Activated CD4-positive, alpha-beta memory T cell treated with anti-CD3 and anti-CD28 coated beads for 36 hours (primary cell): ENCODE measurements around the gene PBOV1. TPM values are rescaled to one million over a fixed set of nuclear protein-coding genes. Genes with fewer than 3 reads are reported as not detected.

Source experiments
- CTCF ChIA-PET: fragments of 350-600 bp; sonication (Branson Sonifier 250); formaldehyde crosslinking; loops from one replicate; lab custom pipeline; 2021; ENCODE audit warnings: antibody characterized with exemption, inconsistent platforms; lab: Charles Lee
- POLR2A ChIA-PET: fragments of 350-600 bp; sonication (Branson Sonifier 250); formaldehyde crosslinking; loops from one replicate; lab custom pipeline; 2021; ENCODE audit warnings: antibody characterized with exemption; lab: Charles Lee
- DNase-seq: peaks from one replicate; pipeline ENCODE4 v3.0.0-alpha.2; 2020
- H3K27ac Mint-ChIP-seq: one replicate; pipeline ENCODE4 v1.8.0; 2021; ENCODE audit warnings: mixed read lengths
- H3K27me3 Mint-ChIP-seq: one replicate; pipeline ENCODE4 v1.8.0; 2021; ENCODE audit warnings: mixed read lengths
- H3K36me3 Mint-ChIP-seq: one replicate; pipeline ENCODE4 v1.8.0; 2021; ENCODE audit warnings: mixed read lengths
- H3K4me1 Mint-ChIP-seq: one replicate; pipeline ENCODE4 v1.8.0; 2021; ENCODE audit warnings: low read depth, mixed read lengths
- H3K4me3 Mint-ChIP-seq: one replicate; pipeline ENCODE4 v1.8.0; 2021; ENCODE audit warnings: mild to moderate bottlenecking, mixed read lengths
- H3K9me3 Mint-ChIP-seq: one replicate; pipeline ENCODE4 v1.8.0; 2021; ENCODE audit warnings: mixed read lengths
- intact Hi-C: fragments of 100-400 bp; cut with micrococcal nuclease; formaldehyde crosslinking; loops from one replicate; pipeline ENCODE4 v1.15.1; 2023
- total RNA-seq, 2 experiments: library from RNA; stranded (reverse); gene quantifications; one replicate each; pipeline ENCODE4 v1.2.3, GENCODE V29; 2021

The PBOV1 gene
- total RNA-seq, 2 experiments from 2014 or later, result not detected

- no peak overlapping the region for H3K27ac Mint-ChIP-seq
- no peak overlapping the region for H3K4me3 Mint-ChIP-seq
These were observed 16.9 kb upstream of the PBOV1 start for GRCh38 chr6:138235205-138235604.

DNA sequence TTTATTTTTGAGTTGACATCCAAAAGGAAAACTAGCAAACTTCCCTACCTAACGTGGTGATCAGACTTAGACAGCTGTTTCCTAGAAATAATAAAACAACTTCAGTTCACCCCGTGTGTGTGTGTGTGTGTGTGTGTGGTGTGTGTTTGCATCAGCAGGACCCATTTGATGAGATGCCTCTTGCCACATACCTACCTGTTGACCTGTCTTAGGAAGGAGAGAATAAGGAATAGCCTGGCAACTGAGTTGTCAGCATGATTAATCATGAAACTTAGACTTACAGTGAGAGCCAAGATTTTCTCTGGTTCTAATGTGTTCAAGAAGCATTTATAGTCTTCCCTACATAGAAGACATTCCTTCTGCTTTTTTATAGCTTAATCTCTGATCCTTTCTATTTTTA is 16.1 kb upstream of the PBOV1 start:
- Mint-ChIP-seq H3K36me3 (no peaks in the 10 kb centered on the region), H3K4me1 (no peaks in the 10 kb centered on the region), H3K27me3 (peaks cover 3% of the 10 kb centered on the region), H3K27ac (no peak overlapping the region), H3K4me3 (no peak overlapping the region), H3K9me3 (no peaks in the 10 kb centered on the region)
- intact Hi-C loops, result no loop called here
- ChIA-PET POLR2A (no interaction called here), CTCF (no interaction called here)
- no peak for DNase-seq

More at GRCh38 chr6:138235205-138235604, 16.9 kb upstream of the PBOV1 start:
- intact Hi-C loops, result no loop called here
- Mint-ChIP-seq H3K27me3 (peaks cover 3% of the 10 kb centered on the region), H3K36me3 (no peaks in the 10 kb centered on the region), H3K4me1 (no peaks in the 10 kb centered on the region), H3K9me3 (no peaks in the 10 kb centered on the region)
- POLR2A ChIA-PET, result no interaction called here
- CTCF ChIA-PET, result no interaction called here
- no peak for DNase-seq

- no peak overlapping the region for H3K4me3 Mint-ChIP-seq
- no peaks in the 10 kb centered on the region for H3K9me3 Mint-ChIP-seq
- no peak for DNase-seq
- no peak overlapping the region for H3K27ac Mint-ChIP-seq
- intact Hi-C loops, result no loop called here
- peaks cover 5% of the 10 kb centered on the region for H3K27me3 Mint-ChIP-seq
- H3K4me1 Mint-ChIP-seq, result no peaks in the 10 kb centered on the region
- CTCF ChIA-PET, result no interaction called here
- POLR2A ChIA-PET, result no interaction called here
- no peaks in the 10 kb centered on the region for H3K36me3 Mint-ChIP-seq
These were observed 13.1 kb upstream of the PBOV1 start for GRCh38 chr6:138231381-138231886.

- CTCF ChIA-PET, result no interaction called here
- Mint-ChIP-seq H3K27ac (no peak overlapping the region), H3K9me3 (no peaks in the 10 kb centered on the region), H3K36me3 (no peaks in the 10 kb centered on the region), H3K4me1 (no peaks in the 10 kb centered on the region), H3K27me3 (peaks cover 5% of the 10 kb centered on the region), H3K4me3 (no peak overlapping the region)
- POLR2A ChIA-PET, result no interaction called here
- no peak for DNase-seq
- intact Hi-C loops, result no loop called here
These were observed 12.6 kb upstream of the PBOV1 start for GRCh38 chr6:138230759-138231380.

DNA sequence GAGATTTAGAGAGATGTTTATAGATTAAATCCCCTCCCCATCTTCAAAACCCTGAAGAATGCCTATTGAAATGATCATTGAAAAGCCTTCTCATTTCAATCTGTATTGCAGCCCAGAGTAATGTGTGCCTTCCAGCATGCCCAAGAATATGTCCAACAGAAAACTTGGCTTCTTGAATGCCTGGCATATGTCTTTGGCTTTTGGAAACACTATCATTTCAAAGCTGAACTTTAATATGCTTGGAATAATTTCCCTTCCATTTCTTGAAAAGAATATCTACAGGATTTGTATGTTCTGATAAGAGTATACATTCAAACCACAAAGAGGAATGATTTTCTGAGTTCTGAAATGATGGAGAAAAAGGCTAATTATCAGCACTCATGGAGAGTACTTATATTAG is 11.9 kb upstream of the PBOV1 start:
- ChIA-PET CTCF (no interaction called here), POLR2A (no interaction called here)
- Mint-ChIP-seq H3K9me3 (no peaks in the 10 kb centered on the region), H3K36me3 (no peaks in the 10 kb centered on the region), H3K4me1 (no peaks in the 10 kb centered on the region), H3K27me3 (peaks cover 5% of the 10 kb centered on the region), H3K4me3 (no peak overlapping the region), H3K27ac (no peak overlapping the region)
- intact Hi-C loops, result no loop called here
- DNase-seq, result no peak

GRCh38 chr6:138229663-138230179 is 11.4 kb upstream of the PBOV1 start:
- Mint-ChIP-seq H3K27ac (no peak overlapping the region), H3K27me3 (peaks cover 5% of the 10 kb centered on the region), H3K36me3 (no peaks in the 10 kb centered on the region), H3K4me1 (no peaks in the 10 kb centered on the region), H3K9me3 (no peaks in the 10 kb centered on the region), H3K4me3 (no peak overlapping the region)
- intact Hi-C loops, result no loop called here
- CTCF ChIA-PET, result no interaction called here
- POLR2A ChIA-PET, result no interaction called here
- DNase-seq, result no peak

DNA sequence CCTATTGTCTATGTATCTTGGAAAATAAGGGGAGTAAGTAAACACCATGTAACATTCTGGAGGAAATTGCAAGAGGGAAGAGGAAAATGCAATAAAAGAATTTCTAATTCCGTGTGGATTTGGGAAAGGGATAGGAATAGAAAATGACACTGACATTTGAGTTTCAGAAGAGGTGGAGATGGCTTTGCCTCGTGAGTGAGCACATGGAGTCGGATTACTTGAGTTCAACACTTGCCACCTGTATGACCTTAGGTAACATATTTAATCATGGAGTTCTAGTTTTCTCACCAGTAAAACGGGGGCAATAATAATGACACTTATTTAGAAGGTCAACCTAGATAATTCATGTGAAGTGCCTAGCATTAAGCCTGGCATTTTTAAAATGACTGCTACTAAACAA is 10.8 kb upstream of the PBOV1 start:
- no peak overlapping the region for H3K27ac Mint-ChIP-seq
- H3K27me3 Mint-ChIP-seq, result peaks cover 3% of the 10 kb centered on the region
- ChIA-PET CTCF (no interaction called here), POLR2A (no interaction called here)
- no peaks in the 10 kb centered on the region for H3K9me3 Mint-ChIP-seq
- intact Hi-C loops, result no loop called here
- DNase-seq, result no peak
- no peaks in the 10 kb centered on the region for H3K4me1 Mint-ChIP-seq
- H3K4me3 Mint-ChIP-seq, result no peak overlapping the region
- H3K36me3 Mint-ChIP-seq, result no peaks in the 10 kb centered on the region

DNA sequence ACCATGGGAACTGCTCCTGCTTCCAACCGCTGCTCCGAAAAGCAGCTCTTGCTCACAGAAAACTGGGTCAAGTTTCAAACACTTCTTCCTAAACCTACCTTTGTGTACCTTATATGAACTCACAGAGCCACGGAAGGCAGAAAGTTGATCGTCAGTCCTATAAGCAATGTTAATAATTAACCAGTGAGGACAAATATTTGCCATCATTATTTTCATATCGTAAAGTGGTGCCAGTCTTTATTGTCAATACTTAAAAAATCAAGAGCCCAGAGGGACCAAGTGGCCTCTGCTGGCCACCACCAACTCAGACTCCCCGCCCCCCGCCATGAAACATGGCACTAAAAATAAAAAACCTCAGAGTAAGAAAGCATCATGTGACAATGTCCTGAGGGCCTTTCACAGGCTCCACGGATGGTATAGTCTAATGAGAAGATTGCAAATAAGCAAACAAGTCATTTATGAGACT is 9.1 kb upstream of the PBOV1 start:
- no peak overlapping the region for H3K4me3 Mint-ChIP-seq

DNA sequence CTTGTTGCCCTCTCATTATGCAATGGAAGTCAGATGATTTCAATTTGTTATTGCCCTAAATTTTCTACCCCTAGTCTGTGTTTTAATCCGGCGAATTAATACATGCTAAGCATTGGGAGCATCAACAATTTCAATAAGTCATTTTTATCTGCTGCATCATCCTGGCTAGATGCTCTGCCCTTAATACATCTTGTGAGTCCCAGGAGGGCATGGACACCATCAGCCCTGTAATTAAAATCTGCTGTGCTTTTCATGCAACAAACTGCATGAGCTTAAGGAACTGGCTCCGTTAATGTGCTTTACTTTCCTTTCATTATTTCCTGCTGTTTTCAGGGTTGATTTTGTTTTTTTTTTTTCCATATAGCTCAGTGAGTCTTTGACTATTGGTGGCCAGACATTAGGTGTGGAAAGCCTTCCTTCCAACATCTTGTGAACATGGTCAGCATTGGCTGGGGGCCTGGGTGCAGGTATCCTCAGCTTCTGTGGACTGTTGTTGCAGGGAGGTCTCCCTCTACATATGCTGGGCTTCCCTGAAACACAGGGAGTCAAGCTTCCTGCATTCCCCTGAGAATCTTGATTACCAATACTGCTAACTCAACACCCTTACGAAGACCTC is 8.5 kb upstream of the PBOV1 start:
- DNase-seq, result no peak
- H3K27me3 Mint-ChIP-seq, result peaks cover 2% of the 10 kb centered on the region
- no peak overlapping the region for H3K4me3 Mint-ChIP-seq
- no peaks in the 10 kb centered on the region for H3K36me3 Mint-ChIP-seq
- H3K27ac Mint-ChIP-seq, result no peak overlapping the region
- intact Hi-C loops, result no loop called here
- no peaks in the 10 kb centered on the region for H3K9me3 Mint-ChIP-seq
- ChIA-PET CTCF (no interaction called here), POLR2A (no interaction called here)
- no peaks in the 10 kb centered on the region for H3K4me1 Mint-ChIP-seq

More for the DNA sequence above, 9.1 kb upstream of the PBOV1 start:
- DNase-seq, result no peak
- H3K27me3 Mint-ChIP-seq, result peaks cover 2% of the 10 kb centered on the region
- no peaks in the 10 kb centered on the region for H3K36me3 Mint-ChIP-seq
- ChIA-PET CTCF (no interaction called here), POLR2A (no interaction called here)
- H3K27ac Mint-ChIP-seq, result no peak overlapping the region
- H3K9me3 Mint-ChIP-seq, result no peaks in the 10 kb centered on the region
- H3K4me1 Mint-ChIP-seq, result no peaks in the 10 kb centered on the region
- intact Hi-C loops, result no loop called here

DNA sequence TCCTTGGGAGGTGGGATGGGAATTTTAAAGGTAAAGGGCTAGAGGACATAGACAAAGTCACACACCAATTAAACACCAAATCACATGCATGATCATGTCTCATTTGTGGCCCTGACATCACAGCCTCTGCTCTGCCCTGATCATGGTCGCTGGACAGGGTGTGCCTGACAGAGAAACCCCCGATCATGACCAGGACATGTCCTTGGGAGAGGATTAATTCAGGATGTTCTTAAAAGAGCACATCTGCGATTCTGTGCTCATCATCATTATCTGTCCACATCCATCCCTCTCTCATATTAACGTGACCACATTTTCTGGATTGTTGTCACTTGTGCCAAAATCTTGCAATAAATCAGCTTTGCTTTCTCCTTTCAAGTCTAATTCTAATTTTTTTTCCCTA is 7.7 kb upstream of the PBOV1 start:
- Mint-ChIP-seq H3K4me1 (no peaks in the 10 kb centered on the region), H3K9me3 (no peaks in the 10 kb centered on the region), H3K27me3 (peaks cover 3% of the 10 kb centered on the region), H3K27ac (no peak overlapping the region), H3K4me3 (no peak overlapping the region), H3K36me3 (no peaks in the 10 kb centered on the region)
- CTCF ChIA-PET, result no interaction called here
- intact Hi-C loops, result no loop called here
- POLR2A ChIA-PET, result no interaction called here
- DNase-seq, result no peak

DNA sequence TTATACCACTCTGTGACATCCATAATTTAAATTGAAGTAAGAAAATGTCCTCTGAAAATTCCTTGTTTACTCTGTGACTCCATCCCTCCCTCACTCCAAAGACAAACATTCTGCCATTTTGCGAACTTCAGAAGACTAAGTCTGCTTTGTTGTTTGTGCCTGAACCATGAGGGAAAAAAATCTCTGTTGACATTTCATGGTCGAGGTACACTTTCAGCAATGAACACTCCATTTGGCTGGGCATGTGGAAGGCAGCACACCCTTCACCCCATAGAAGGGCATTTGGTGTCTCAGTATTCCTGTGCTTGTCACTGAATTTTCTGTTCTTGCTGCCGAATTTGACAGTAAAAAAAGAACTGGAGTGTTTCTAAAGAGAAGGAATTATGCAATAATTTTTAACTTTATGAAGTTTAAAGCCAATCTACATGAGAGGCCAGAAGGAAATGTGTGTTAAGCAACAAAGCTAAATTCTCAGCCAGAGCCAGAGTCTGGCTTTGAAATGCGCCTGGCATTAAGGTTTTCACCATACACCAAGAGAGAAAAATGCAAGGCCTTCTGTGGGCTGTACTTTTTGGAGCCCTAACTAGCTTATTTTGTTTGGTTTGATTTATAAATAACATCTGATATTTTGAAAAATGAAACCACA is 4.7 kb upstream of the PBOV1 start:
- POLR2A ChIA-PET, result no interaction called here
- no peaks in the 10 kb centered on the region for H3K9me3 Mint-ChIP-seq
- no peak overlapping the region for H3K4me3 Mint-ChIP-seq
- no peak overlapping the region for H3K27ac Mint-ChIP-seq
- peaks cover 5% of the 10 kb centered on the region for H3K27me3 Mint-ChIP-seq
- H3K4me1 Mint-ChIP-seq, result no peaks in the 10 kb centered on the region
- intact Hi-C loops, result no loop called here
- no peaks in the 10 kb centered on the region for H3K36me3 Mint-ChIP-seq
- CTCF ChIA-PET, result interaction anchor here (1.6 kb wide), 1 partner anchor 107 kb away, joined by 4 read pairs; no protein-coding TSS in a partner anchor
- DNase-seq, result no peak

- H3K36me3 Mint-ChIP-seq, result no peaks in the 10 kb centered on the region
- ChIA-PET POLR2A (no interaction called here), CTCF (no interaction called here)
- H3K27me3 Mint-ChIP-seq, result peaks cover 11% of the 10 kb centered on the region
- no peak for DNase-seq
- H3K27ac Mint-ChIP-seq, result no peak overlapping the region
- intact Hi-C loops, result no loop called here
- no peaks in the 10 kb centered on the region for H3K4me1 Mint-ChIP-seq
- H3K4me3 Mint-ChIP-seq, result no peak overlapping the region
- no peaks in the 10 kb centered on the region for H3K9me3 Mint-ChIP-seq
These were observed 1.6 kb upstream of the PBOV1 start for GRCh38 chr6:138219901-138220300.
